Lung (tissue), 12 donors: ENCODE results near the gene ERAP2. TPM values are rescaled to one million over a fixed set of nuclear protein-coding genes. Genes with fewer than 3 reads are reported as not detected.
"Not testable (repeated sequence)": the region's sequence is repeated elsewhere in the genome, so short reads cannot be mapped to it uniquely, and the experiment has no call there.

ENCODE experiments used
- ATAC-seq: fragments of 200-7000 bp; cut with Tn5 transposase; one replicate; pipeline ENCODE4 v1.9.1; 2020; ENCODE audit warnings: moderate number of reproducible peaks; ENCODE audit not compliant: insufficient read depth, low FRiP score
- DNase-seq, 3 donors: peaks; one replicate each; pipeline ENCODE4 v3.0.0-alpha.2; 2013 to 2017
- H3K27ac ChIP-seq, 2 donors: one replicate each; pipeline ENCODE4 v1.5.1; 2013; ENCODE audit warnings: mild to moderate bottlenecking in 2 of 2, moderate library complexity in 2 of 2, control low read depth in 1 of 2, inconsistent platforms in 1 of 2, low read depth in 1 of 2, low read length in 1 of 2
- H3K27me3 ChIP-seq, 3 donors: one replicate each; pipeline ENCODE4 v1.5.1; 2013; ENCODE audit warnings: low read length in 2 of 3; ENCODE audit not compliant: control insufficient read depth in 3 of 3, insufficient read depth in 3 of 3
- H3K36me3 ChIP-seq, 4 donors: one replicate each; pipeline ENCODE4 v1.5.1; 2013; ENCODE audit warnings: low read length in 4 of 4, mild to moderate bottlenecking in 1 of 4, moderate library complexity in 1 of 4; ENCODE audit not compliant: control insufficient read depth in 4 of 4, insufficient read depth in 4 of 4
- H3K4me1 ChIP-seq, 5 donors: one replicate each; pipeline ENCODE4 v1.5.1; 2013; ENCODE audit warnings: low read length in 5 of 5, mild to moderate bottlenecking in 2 of 5, moderate library complexity in 1 of 5; ENCODE audit not compliant: control insufficient read depth in 5 of 5, insufficient read depth in 5 of 5
- H3K4me3 ChIP-seq: one replicate; pipeline ENCODE4 v1.5.1; 2013; ENCODE audit warnings: mild to moderate bottlenecking, control low read depth, moderate library complexity
- H3K9ac ChIP-seq, 2 donors: one replicate each; pipeline ENCODE4 v1.5.1; 2013; ENCODE audit warnings: low read length in 2 of 2, control low read depth in 1 of 2; ENCODE audit not compliant: insufficient read depth in 1 of 2
- H3K9me3 ChIP-seq, 4 donors: one replicate each; pipeline ENCODE4 v1.5.1; 2013; ENCODE audit warnings: low read length in 3 of 4, mild to moderate bottlenecking in 1 of 4, moderate library complexity in 1 of 4; ENCODE audit not compliant: control insufficient read depth in 4 of 4, insufficient read depth in 3 of 4
- CTCF ChIP-seq: IDR thresholded peaks from 2 replicates; pipeline ENCODE4 v1.5.1; 2012; ENCODE audit warnings: mild to moderate bottlenecking; ENCODE audit errors: control extremely low read depth, extremely low read depth
- WGBS, 2 donors: extraction: QIAGEN DNeasy Blood & Tissue Kit; methylation state at CpG; one replicate each; pipeline ENCODE4 v1.1.7; 2013; 5-methylcytosine and 5-hydroxymethylcytosine counted together
- polyA plus RNA-seq, 2 donors: library from polyadenylated mRNA; stranded (reverse); fragments of 200-250 nt; gene quantifications; one replicate each; pipeline ENCODE4 v1.2.1, GENCODE V29; 2013
- total RNA-seq, 2 donors: library from RNA; depleted of rRNA in 1 of 2; stranded (reverse); fragments of >200 nt in 1 of 2; gene quantifications; one replicate each; pipeline ENCODE4 v1.2.1, GENCODE V29; 2014 to 2021
- donor health status: control.
- donor health status: control.
- donor health status: Bipolar disorder and iron deficiency.
- donor health status: healthy.
- donor health status: DM: yes; HTN: yes; CAD: no.

Gene ERAP2
- total and polyA plus RNA-seq, 4 donors, result 2.8 to 19.8 (median 8.2) TPM

GRCh38 chr5:96838201-96839070, 37.9 kb upstream of the ERAP2 start:
- ATAC-seq (no peak), DNase-seq (no peak)
- no peak overlapping the region for H3K9ac ChIP-seq
- no peak overlapping the region for H3K4me3 ChIP-seq
- H3K4me1 ChIP-seq, result peaks cover 0 to 3% (median 0%) of the 10 kb centered on the region in 5 donors
- no peaks in the 10 kb centered on the region for H3K27me3 ChIP-seq
- H3K9me3 ChIP-seq, result no peaks in the 10 kb centered on the region
- 83% methylated on average over 2 of the region's 2 CpGs for WGBS, 2 donors
- TF ChIP-seq CTCF, result no peak
- no peaks in the 10 kb centered on the region for H3K36me3 ChIP-seq
- no peak overlapping the region for H3K27ac ChIP-seq

GRCh38 chr5:96839071-96839592, 37.2 kb upstream of the ERAP2 start:
- Histone ChIP-seq H3K4me1 (peaks cover 0 to 3% (median 0%) of the 10 kb centered on the region in 5 donors), H3K27ac (no peak overlapping the region), H3K9ac (no peak overlapping the region), H3K4me3 (no peak overlapping the region), H3K9me3 (no peaks in the 10 kb centered on the region), H3K27me3 (no peaks in the 10 kb centered on the region), H3K36me3 (no peaks in the 10 kb centered on the region)
- no peak for DNase-seq
- ATAC-seq, result no peak
- no peak for TF ChIP-seq CTCF
- 97 to 98% methylated on average over 2 of the region's 2 CpGs for WGBS, 2 donors

DNA sequence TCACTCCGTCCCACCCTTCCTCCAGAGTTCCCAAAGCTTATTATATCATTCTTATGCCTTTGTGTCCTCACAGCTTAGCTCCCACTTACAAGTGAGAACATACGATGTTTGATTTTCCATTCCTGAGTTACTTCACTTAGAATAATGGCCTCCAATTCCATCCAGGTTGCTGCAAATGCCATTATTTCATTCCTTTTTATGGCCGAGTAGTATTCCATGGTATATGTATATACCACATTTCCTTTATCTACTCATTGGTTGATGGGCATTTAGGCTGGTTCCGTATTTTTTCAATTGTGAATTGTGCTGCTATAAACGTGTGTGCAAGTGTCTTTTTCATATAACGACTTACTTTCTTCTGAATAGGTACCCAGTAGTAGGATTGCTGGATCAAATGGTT, 34.4 kb upstream of the ERAP2 start:
- not testable (repeated sequence) for H3K9ac ChIP-seq

GRCh38 chr5:96843140-96843539, 33.2 kb upstream of the ERAP2 start:
- H3K9me3 ChIP-seq, result no peaks in the 10 kb centered on the region
- no peaks in the 10 kb centered on the region for H3K27me3 ChIP-seq
- no peak for DNase-seq
- H3K4me3 ChIP-seq, result no peak overlapping the region
- ATAC-seq, result no peak
- no peak overlapping the region for H3K9ac ChIP-seq
- peaks cover 0 to 3% (median 0%) of the 10 kb centered on the region in 5 donors for H3K4me1 ChIP-seq
- H3K27ac ChIP-seq, result no peak overlapping the region
- no peaks in the 10 kb centered on the region for H3K36me3 ChIP-seq
- TF ChIP-seq CTCF, result no peak
- WGBS, 2 donors, result 78 to 92% methylated on average over 3 of the region's 3 CpGs

More for the DNA sequence above, 34.4 kb upstream of the ERAP2 start:
- H3K27me3 ChIP-seq, H3K27ac ChIP-seq, DNase-seq, H3K4me1 ChIP-seq, H3K9me3 ChIP-seq, H3K36me3 ChIP-seq, H3K4me3 ChIP-seq, ATAC-seq: not testable (repeated sequence)
- WGBS, 2 donors, result 77 to 78% methylated on average over 6 of the region's 6 CpGs
